Measurements from ENCODE around the gene SUPT3H. TPM values are rescaled to one million over a fixed set of nuclear protein-coding genes. Genes with fewer than 3 reads are reported as not detected.

The SUPT3H gene
- total and polyA plus RNA-seq, 2 of the 13 experiments (the other 11 are each of a cell fraction or from before 2014, with no cell fraction given) = 11.9 to 36.1 TPM

DNA sequence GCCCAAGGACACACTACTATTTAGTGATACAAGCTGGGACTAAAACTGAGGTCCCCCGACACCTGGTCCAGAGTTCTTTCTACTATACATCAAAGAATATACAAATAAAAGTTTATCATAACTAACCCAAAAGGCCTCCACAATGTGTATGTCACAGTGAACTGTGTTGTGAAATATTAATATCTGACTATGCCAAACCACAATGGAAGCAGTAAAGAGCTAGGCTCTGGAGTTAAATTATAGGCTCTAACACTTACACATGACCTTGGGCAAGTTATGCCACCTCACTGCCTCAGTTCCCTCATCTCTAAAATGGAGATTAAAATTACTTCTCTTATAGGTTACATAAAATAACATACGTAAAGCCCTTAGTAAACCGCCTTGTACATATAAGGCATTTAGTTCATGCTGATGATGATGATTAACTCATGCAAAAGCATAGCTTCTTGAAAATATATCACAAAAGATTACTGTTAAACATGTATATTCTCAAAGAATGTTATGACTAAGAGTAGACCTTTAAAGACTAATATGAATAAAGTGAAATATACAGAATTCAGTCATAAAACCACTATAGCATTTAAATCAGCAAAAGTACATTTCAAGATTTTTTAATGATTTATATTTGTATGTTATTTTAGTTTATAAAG lies 5.7 kb downstream of the SUPT3H start:
- POLR2A ChIA-PET = no interaction called here
- H3K4me3 ChIP-seq (replicated peaks in 1 of 3; ENCODE audit: insufficient read depth in 1 of 3, low read depth in 2 of 3, low read length in 3 of 3) = no peak overlapping the region
- no peaks in the 10 kb centered on the region for H3K9me3 ChIP-seq (ENCODE audit: low read length)
- peaks cover 36% of the 10 kb centered on the region for H3K4me1 ChIP-seq (ENCODE audit: insufficient read depth, low read length)
- FAIRE-seq = no peak
- no peak overlapping the region for H3K9ac ChIP-seq (ENCODE audit: insufficient read depth, low read depth, low read length)
- TF ChIP-seq CEBPB (IDR thresholded peaks at IDR 0.05; ENCODE audit: borderline replicate concordance, low read depth, low read length) (0 out of 2 replicates have a peak, but pooled peaks have one; percentile 21), ZFAT (CRISPR knock-in tag; conservative IDR thresholded peaks at IDR 0.05) (no peak)
- in situ Hi-C loops (cut with HindIII; ENCODE audit: extremely low pct_ligation_motif_present, low pct_unique_long_range_greater_than_20kb) (no loop called here), intact Hi-C loops (cut with micrococcal nuclease; ENCODE audit: unreplicated experiment) (loop anchor here (10.0 kb wide), 1 partner anchor 497 kb away; no protein-coding TSS in a partner anchor)
- no TSS peak for BruUV-seq (replicated peaks)
- no peaks in the 10 kb centered on the region; a peak in 1 of 5 replicates for H3K27me3 ChIP-seq (ENCODE audit: control insufficient read depth in 1 of 2, insufficient read depth in 2 of 2, low read length in 2 of 2)
- no peak overlapping the region for H2AFZ ChIP-seq (ENCODE audit: low read length)
- H3K27ac ChIP-seq (ENCODE audit: extremely low read length, insufficient read depth, low read length) = no peak overlapping the region
- no peaks in the 10 kb centered on the region for H4K20me1 ChIP-seq (ENCODE audit: insufficient read depth, low read length)
- WGBS (ENCODE audit: low lambda C conversion rate) = 96% methylated on average over 3 of the region's 3 CpGs
- H3K79me2 ChIP-seq (ENCODE audit: insufficient read depth, low read length) = peaks cover 39% of the 10 kb centered on the region
- no peaks in the 10 kb centered on the region for H3K36me3 ChIP-seq (replicated peaks in 1 of 2; ENCODE audit: control insufficient read depth in 1 of 2, insufficient read depth in 2 of 2, low read length in 2 of 2)
- no peak for ATAC-seq
- CTCF ChIA-PET (ENCODE audit: low intra/inter-chr PET ratio, low total read pairs) = no interaction called here
- no peak overlapping the region for H3K4me2 ChIP-seq (ENCODE audit: low read depth, low read length)
- DNase-seq (ENCODE audit: low spot score) = no peak

DNA sequence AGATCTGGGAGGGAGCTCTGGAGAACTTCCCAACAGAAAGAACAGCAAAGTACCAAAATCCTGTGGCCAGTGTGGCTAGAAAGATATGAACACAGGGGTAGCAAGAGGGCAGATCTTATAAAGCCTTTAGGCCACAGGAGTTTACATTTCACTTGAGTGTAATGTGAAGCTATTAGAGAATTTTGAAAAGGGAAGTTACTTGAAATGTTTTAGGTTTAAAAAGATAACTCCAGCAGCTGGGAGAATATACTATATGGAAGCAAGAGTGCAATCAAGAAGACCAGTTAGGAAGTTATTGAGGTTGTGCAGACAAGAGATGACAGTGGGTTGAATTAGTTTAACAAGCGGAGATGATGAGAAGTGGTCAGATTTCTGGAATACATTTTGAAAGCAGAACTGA lies 7.9 kb downstream of the SUPT3H start:
- no peak overlapping the region for H3K27ac ChIP-seq (ENCODE audit: extremely low read length, insufficient read depth, low read length)
- WGBS (ENCODE audit: low lambda C conversion rate) = 98% methylated on average over 1 of the region's 1 CpG
- no peak for FAIRE-seq
- H3K4me3 ChIP-seq (replicated peaks in 1 of 3; ENCODE audit: insufficient read depth in 1 of 3, low read depth in 2 of 3, low read length in 3 of 3) = no peak overlapping the region
- no peaks in the 10 kb centered on the region for H3K27me3 ChIP-seq (ENCODE audit: control insufficient read depth in 1 of 2, insufficient read depth in 2 of 2, low read length in 2 of 2)
- in situ Hi-C loops (cut with HindIII; ENCODE audit: extremely low pct_ligation_motif_present, low pct_unique_long_range_greater_than_20kb) (no loop called here), intact Hi-C loops (cut with micrococcal nuclease; ENCODE audit: unreplicated experiment) (loop anchor here (10.0 kb wide), 1 partner anchor 495 kb away; no protein-coding TSS in a partner anchor)
- H2AFZ ChIP-seq (ENCODE audit: low read length) = no peak overlapping the region
- no peak for ATAC-seq
- H3K4me1 ChIP-seq (ENCODE audit: insufficient read depth, low read length) = peaks cover 27% of the 10 kb centered on the region
- H3K9me3 ChIP-seq (ENCODE audit: low read length) = no peaks in the 10 kb centered on the region
- no peaks in the 10 kb centered on the region for H3K36me3 ChIP-seq (replicated peaks in 1 of 2; ENCODE audit: control insufficient read depth in 1 of 2, insufficient read depth in 2 of 2, low read length in 2 of 2)
- POLR2A ChIA-PET = interaction anchor here (0.7 kb wide), 1 partner anchor 8 kb away, joined by 3 read pairs; the partner anchor contains the start of gene SUPT3H
- H3K4me2 ChIP-seq (ENCODE audit: low read depth, low read length) = no peak overlapping the region
- peaks cover 22% of the 10 kb centered on the region for H3K79me2 ChIP-seq (ENCODE audit: insufficient read depth, low read length)
- H3K9ac ChIP-seq (ENCODE audit: insufficient read depth, low read depth, low read length) = no peak overlapping the region
- CTCF ChIA-PET (ENCODE audit: low intra/inter-chr PET ratio, low total read pairs) = no interaction called here
- no peak for DNase-seq (ENCODE audit: low spot score)
- no TSS peak for BruUV-seq (replicated peaks)
- H4K20me1 ChIP-seq (ENCODE audit: insufficient read depth, low read length) = no peaks in the 10 kb centered on the region
- TF ChIP-seq ELF1 (CRISPR knock-in tag; IDR thresholded peaks at IDR 0.05) = no peak
- TF ChIP-seq PHB2 (IDR thresholded peaks at IDR 0.05; ENCODE audit: partially characterized antibody) = no peak
- no peak for TF ChIP-seq XRCC5 (optimal IDR thresholded peaks at IDR 0.05; ENCODE audit: low read length)
- no peak for TF ChIP-seq ZSCAN25 (CRISPR knock-in tag; IDR thresholded peaks at IDR 0.05)
- TF ChIP-seq, protein P1, sequence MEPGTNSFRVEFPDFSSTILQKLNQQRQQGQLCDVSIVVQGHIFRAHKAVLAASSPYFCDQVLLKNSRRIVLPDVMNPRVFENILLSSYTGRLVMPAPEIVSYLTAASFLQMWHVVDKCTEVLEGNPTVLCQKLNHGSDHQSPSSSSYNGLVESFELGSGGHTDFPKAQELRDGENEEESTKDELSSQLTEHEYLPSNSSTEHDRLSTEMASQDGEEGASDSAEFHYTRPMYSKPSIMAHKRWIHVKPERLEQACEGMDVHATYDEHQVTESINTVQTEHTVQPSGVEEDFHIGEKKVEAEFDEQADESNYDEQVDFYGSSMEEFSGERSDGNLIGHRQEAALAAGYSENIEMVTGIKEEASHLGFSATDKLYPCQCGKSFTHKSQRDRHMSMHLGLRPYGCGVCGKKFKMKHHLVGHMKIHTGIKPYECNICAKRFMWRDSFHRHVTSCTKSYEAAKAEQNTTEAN (CRISPR knock-in tag; conservative IDR thresholded peaks at IDR 0.05) = no peak
- TF ChIP-seq, protein P2, sequence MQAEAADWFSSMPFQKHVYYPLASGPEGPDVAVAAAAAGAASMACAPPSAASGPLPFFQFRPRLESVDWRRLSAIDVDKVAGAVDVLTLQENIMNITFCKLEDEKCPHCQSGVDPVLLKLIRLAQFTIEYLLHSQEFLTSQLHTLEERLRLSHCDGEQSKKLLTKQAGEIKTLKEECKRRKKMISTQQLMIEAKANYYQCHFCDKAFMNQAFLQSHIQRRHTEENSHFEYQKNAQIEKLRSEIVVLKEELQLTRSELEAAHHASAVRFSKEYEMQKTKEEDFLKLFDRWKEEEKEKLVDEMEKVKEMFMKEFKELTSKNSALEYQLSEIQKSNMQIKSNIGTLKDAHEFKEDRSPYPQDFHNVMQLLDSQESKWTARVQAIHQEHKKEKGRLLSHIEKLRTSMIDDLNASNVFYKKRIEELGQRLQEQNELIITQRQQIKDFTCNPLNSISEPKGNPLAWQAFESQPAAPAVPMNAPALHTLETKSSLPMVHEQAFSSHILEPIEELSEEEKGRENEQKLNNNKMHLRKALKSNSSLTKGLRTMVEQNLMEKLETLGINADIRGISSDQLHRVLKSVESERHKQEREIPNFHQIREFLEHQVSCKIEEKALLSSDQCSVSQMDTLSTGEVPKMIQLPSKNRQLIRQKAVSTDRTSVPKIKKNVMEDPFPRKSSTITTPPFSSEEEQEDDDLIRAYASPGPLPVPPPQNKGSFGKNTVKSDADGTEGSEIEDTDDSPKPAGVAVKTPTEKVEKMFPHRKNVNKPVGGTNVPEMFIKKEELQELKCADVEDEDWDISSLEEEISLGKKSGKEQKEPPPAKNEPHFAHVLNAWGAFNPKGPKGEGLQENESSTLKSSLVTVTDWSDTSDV (CRISPR knock-in tag; IDR thresholded peaks at IDR 0.05) = no peak

Data from HepG2 (cell line).